Fibroblast of lung (primary cell): Measurements from ENCODE around the gene TREX2. TPM values are rescaled to one million over a fixed set of nuclear protein-coding genes. Genes with fewer than 3 reads are reported as not detected.

Experiments
- DNase-seq, 2 donors: peaks; one replicate each; pipeline versions ENCODE4 v3.0.0 to v3.0.0-alpha.2; 2010; ENCODE audit warnings: low read depth in 2 of 2
- H2AFZ ChIP-seq: 2 replicates; pipeline ENCODE4 v1.5.1; 2012; ENCODE audit warnings: low read length, control low read depth, inconsistent platforms
- H3K27ac ChIP-seq: 2 replicates; pipeline ENCODE4 v1.5.1; 2011; ENCODE audit warnings: low read length, control low read depth; ENCODE audit not compliant: insufficient read depth
- H3K27me3 ChIP-seq: 2 replicates; pipeline ENCODE4 v1.5.1; 2011; ENCODE audit warnings: mild to moderate bottlenecking, low read length; ENCODE audit not compliant: control insufficient read depth, insufficient read depth
- H3K36me3 ChIP-seq: 2 replicates; pipeline ENCODE4 v1.5.1; 2011; ENCODE audit warnings: low read length; ENCODE audit not compliant: control insufficient read depth, insufficient read depth
- H3K4me1 ChIP-seq: 2 replicates; pipeline ENCODE4 v1.5.1; 2011; ENCODE audit warnings: low read length; ENCODE audit not compliant: control insufficient read depth, insufficient read depth; ENCODE audit errors: extremely low read depth
- H3K4me2 ChIP-seq: 2 replicates; pipeline ENCODE4 v1.5.1; 2011; ENCODE audit warnings: low read length, control low read depth; ENCODE audit not compliant: insufficient read depth; ENCODE audit errors: extremely low read depth
- H3K4me3 ChIP-seq, 4 experiments: fragments of 200-600 bp in 1 of 4; sonication (generic) in 1 of 4; replicated peaks in 1 of 4; 2 replicates each; pipeline ENCODE4 v1.5.1; 2011 to 2016; ENCODE audit warnings: low read length in 4 of 4, low read depth in 3 of 4, mild to moderate bottlenecking in 3 of 4, control low read depth in 2 of 4, inconsistent platforms in 1 of 4, mixed read lengths in 1 of 4; ENCODE audit not compliant: insufficient read depth in 1 of 4; ENCODE audit errors: control extremely low read depth in 1 of 4
- H3K79me2 ChIP-seq: 2 replicates; pipeline ENCODE4 v1.5.1; 2012; ENCODE audit warnings: mild to moderate bottlenecking, low read length, inconsistent platforms; ENCODE audit not compliant: control insufficient read depth, insufficient read depth
- H3K9ac ChIP-seq: 2 replicates; pipeline ENCODE4 v1.5.1; 2011; ENCODE audit warnings: mild to moderate bottlenecking, low read length, control low read depth; ENCODE audit not compliant: insufficient read depth
- H3K9me3 ChIP-seq: 2 replicates; pipeline ENCODE4 v1.5.1; 2012; ENCODE audit warnings: low read depth, low read length; ENCODE audit not compliant: control insufficient read depth, insufficient read depth
- H4K20me1 ChIP-seq: 2 replicates; pipeline ENCODE4 v1.5.1; 2011; ENCODE audit warnings: low read length; ENCODE audit not compliant: control insufficient read depth, insufficient read depth; ENCODE audit errors: extremely low read depth
- EZH2 ChIP-seq: IDR thresholded peaks from 2 replicates; pipeline ENCODE4 v1.5.1; 2012; ENCODE audit warnings: low read length, control low read depth, mild to moderate bottlenecking; ENCODE audit errors: missing control alignments
- polyA plus RNA-seq, 2 donors: library from polyadenylated mRNA; depleted of rRNA in 1 of 2; stranded (reverse) in 1 of 2; unstranded in 1 of 2; fragments of >200 nt; gene quantifications; 2 replicates each; pipeline ENCODE4 v1.2.1, GENCODE V29; 2011 to 2012; ENCODE audit warnings: missing spikeins in 1 of 2
- total RNA-seq: library from RNA; depleted of rRNA; stranded (reverse); fragments of >200 nt; gene quantifications from 2 replicates; pipeline ENCODE4 v1.2.1, GENCODE V29; 2014
- TF ChIP-seq, protein P1 (sequence below), 2 donors: IDR thresholded peaks in 1 of 2; conservative IDR thresholded peaks in 1 of 2; 1 replicate in 1 of 2; 2 replicates in 1 of 2; pipeline ENCODE4 v1.5.1; 2011 to 2012; ENCODE audit warnings: low read length in 2 of 2, control low read depth in 1 of 2, inconsistent platforms in 1 of 2, low read depth in 1 of 2, mild to moderate bottlenecking in 1 of 2

The TREX2 gene
- total and polyA plus RNA-seq, 2 donors (not counting 1 experiment from before 2014, with no cell fraction given) = 3.1 TPM; not detected in 1

DNA sequence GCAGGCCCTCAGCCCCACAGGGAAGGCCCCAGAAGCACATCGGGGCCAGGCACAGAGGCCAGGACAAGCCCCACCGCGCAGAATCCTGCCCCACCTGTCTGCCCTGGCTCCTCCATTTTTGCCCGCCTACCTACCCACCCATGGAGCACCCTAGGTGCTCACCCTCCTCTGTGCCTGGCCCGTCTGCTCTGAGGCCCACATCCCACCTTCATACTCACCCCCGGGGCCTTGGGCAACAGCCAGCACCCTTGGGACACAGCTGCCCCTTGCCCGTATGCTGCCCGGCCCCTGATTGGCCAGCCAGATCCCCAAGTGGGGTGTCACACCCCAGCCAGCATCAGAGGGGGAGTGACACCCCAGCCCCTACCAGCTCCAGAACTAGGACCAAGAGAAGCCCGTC lies 10.8 kb upstream of the TREX2 start:
- no peaks in the 10 kb centered on the region for H3K4me1 ChIP-seq
- no peak overlapping the region for H3K27ac ChIP-seq
- no peak overlapping the region for H3K4me2 ChIP-seq
- no peaks in the 10 kb centered on the region for H4K20me1 ChIP-seq
- H3K27me3 ChIP-seq = no peaks in the 10 kb centered on the region
- no peaks in the 10 kb centered on the region for H3K36me3 ChIP-seq
- TF ChIP-seq, protein P1, sequence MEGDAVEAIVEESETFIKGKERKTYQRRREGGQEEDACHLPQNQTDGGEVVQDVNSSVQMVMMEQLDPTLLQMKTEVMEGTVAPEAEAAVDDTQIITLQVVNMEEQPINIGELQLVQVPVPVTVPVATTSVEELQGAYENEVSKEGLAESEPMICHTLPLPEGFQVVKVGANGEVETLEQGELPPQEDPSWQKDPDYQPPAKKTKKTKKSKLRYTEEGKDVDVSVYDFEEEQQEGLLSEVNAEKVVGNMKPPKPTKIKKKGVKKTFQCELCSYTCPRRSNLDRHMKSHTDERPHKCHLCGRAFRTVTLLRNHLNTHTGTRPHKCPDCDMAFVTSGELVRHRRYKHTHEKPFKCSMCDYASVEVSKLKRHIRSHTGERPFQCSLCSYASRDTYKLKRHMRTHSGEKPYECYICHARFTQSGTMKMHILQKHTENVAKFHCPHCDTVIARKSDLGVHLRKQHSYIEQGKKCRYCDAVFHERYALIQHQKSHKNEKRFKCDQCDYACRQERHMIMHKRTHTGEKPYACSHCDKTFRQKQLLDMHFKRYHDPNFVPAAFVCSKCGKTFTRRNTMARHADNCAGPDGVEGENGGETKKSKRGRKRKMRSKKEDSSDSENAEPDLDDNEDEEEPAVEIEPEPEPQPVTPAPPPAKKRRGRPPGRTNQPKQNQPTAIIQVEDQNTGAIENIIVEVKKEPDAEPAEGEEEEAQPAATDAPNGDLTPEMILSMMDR (conservative IDR thresholded peaks at IDR 0.05 in 1 of 2, IDR thresholded peaks at IDR 0.05 in 1 of 2; ENCODE audit: low read depth in 1 of 2, low read length in 2 of 2) = no peak
- no peak for TF ChIP-seq EZH2
- no peak overlapping the region for H3K4me3 ChIP-seq
- no peaks in the 10 kb centered on the region for H3K79me2 ChIP-seq
- no peak for DNase-seq
- no peaks in the 10 kb centered on the region for H3K9me3 ChIP-seq
- no peak overlapping the region for H2AFZ ChIP-seq
- no peak overlapping the region for H3K9ac ChIP-seq

DNA sequence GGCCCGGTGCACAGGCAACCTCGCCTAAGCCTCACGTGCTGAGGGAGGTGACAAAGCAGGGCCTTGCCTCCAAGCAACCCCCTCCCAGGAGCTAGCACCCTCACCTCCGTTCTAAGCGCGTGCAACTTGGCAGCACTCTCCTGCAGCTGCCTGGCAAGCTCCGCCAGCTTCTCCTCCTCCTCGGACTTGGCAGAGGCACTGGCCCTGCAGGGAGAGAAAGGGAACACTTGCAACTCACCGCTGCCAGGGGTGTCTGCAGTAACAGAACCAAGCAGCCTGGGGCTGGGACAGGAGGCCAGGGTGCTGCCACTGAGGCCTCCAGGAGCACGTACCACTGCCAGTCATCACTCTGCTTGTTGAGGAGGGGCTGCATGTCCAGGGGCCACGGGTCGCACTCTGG lies 10.3 kb upstream of the TREX2 start:
- Histone ChIP-seq H3K27ac (no peak overlapping the region), H3K4me1 (no peaks in the 10 kb centered on the region), H3K4me3 (no peak overlapping the region), H3K9me3 (no peaks in the 10 kb centered on the region), H3K9ac (no peak overlapping the region), H2AFZ (no peak overlapping the region), H3K4me2 (no peak overlapping the region), H3K27me3 (no peaks in the 10 kb centered on the region), H4K20me1 (no peaks in the 10 kb centered on the region), H3K36me3 (no peaks in the 10 kb centered on the region), H3K79me2 (no peaks in the 10 kb centered on the region)
- DNase-seq = no peak
- no peak for TF ChIP-seq EZH2
- TF ChIP-seq, protein P1 (conservative IDR thresholded peaks at IDR 0.05 in 1 of 2, IDR thresholded peaks at IDR 0.05 in 1 of 2; ENCODE audit: low read depth in 1 of 2, low read length in 2 of 2) = no peak

DNA sequence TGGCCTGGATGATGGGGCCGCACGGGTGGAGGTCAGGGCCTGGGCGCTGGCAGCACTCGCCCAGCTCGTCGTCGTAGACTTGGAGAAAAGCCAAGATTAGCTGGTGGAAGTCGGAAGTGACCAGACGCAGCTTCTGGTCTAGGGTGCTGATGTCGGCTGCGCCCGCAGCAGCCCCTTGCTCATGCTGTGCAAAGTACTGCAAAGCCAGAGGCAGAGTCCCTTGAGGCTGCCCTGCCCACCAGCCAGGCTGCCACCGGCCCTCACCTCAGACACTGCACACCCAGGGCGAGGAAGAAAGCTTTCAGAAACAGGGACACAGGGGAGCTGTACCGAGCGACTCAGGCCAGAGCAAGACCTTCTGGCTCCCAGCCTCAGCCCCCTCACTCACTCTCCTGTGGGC lies 9.7 kb upstream of the TREX2 start:
- H3K4me3 ChIP-seq = no peak overlapping the region
- no peak overlapping the region for H2AFZ ChIP-seq
- no peaks in the 10 kb centered on the region for H3K27me3 ChIP-seq
- no peaks in the 10 kb centered on the region for H3K4me1 ChIP-seq
- H3K9ac ChIP-seq = no peak overlapping the region
- TF ChIP-seq EZH2 = no peak
- TF ChIP-seq, protein P1 (conservative IDR thresholded peaks at IDR 0.05 in 1 of 2, IDR thresholded peaks at IDR 0.05 in 1 of 2; ENCODE audit: low read depth in 1 of 2, low read length in 2 of 2) = no peak
- H3K4me2 ChIP-seq = no peak overlapping the region
- no peaks in the 10 kb centered on the region for H3K36me3 ChIP-seq
- no peaks in the 10 kb centered on the region for H3K79me2 ChIP-seq
- H3K27ac ChIP-seq = no peak overlapping the region
- H4K20me1 ChIP-seq = no peaks in the 10 kb centered on the region
- no peak for DNase-seq
- H3K9me3 ChIP-seq = no peaks in the 10 kb centered on the region
